GM06990 (cell line): Measurements from ENCODE around the gene SPATA31D1.

Experiments used
- DNase-seq: peaks from one replicate; pipeline ENCODE4 v3.0.0-alpha.2; 2011; ENCODE audit not compliant: insufficient read length; ENCODE audit errors: extremely low read depth
- H3K27me3 ChIP-seq: replicated peaks from 2 replicates; pipeline ENCODE4 v1.6.0; 2011; ENCODE audit warnings: low read length; ENCODE audit not compliant: control insufficient read depth, insufficient read depth
- H3K36me3 ChIP-seq: 2 replicates; pipeline ENCODE4 v1.5.1; 2011; ENCODE audit warnings: low read length; ENCODE audit not compliant: control insufficient read depth, insufficient read depth
- H3K4me3 ChIP-seq: replicated peaks from 2 replicates; pipeline ENCODE4 v1.5.1; 2011; ENCODE audit warnings: low read depth, mild to moderate bottlenecking, control low read depth, low read length
- TF ChIP-seq, protein P1 (sequence below): IDR thresholded peaks from 2 replicates; pipeline ENCODE4 v1.5.1; 2011; ENCODE audit warnings: low read length, control low read depth, mild to moderate bottlenecking, inconsistent platforms; ENCODE audit not compliant: insufficient read depth, poor library complexity, severe bottlenecking

SPATA31D1 gene

DNA sequence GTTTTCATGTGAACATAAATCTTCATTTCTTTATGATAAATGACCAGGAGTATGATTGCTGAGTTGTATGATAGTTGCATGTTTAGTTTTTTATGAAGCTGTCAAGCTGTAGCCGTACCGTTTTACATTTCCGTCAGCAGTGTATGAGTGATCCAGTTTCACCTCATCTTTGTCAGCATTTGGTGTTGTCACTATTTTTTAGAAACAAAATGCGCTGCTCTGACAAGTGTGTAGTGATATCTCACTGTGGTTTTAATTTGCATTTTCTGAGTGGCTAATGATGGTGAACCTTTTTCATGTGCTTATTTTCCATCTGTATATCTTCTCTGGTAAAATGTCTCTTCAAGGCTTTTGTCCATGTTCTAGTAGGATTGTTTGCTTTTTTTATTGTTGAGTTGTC, 6.7 kb upstream of the SPATA31D1 start:
- no peak overlapping the region for H3K4me3 ChIP-seq
- DNase-seq = no peak
- H3K36me3 ChIP-seq = no peaks in the 10 kb centered on the region
- H3K27me3 ChIP-seq = no peaks in the 10 kb centered on the region
- TF ChIP-seq, protein P1, sequence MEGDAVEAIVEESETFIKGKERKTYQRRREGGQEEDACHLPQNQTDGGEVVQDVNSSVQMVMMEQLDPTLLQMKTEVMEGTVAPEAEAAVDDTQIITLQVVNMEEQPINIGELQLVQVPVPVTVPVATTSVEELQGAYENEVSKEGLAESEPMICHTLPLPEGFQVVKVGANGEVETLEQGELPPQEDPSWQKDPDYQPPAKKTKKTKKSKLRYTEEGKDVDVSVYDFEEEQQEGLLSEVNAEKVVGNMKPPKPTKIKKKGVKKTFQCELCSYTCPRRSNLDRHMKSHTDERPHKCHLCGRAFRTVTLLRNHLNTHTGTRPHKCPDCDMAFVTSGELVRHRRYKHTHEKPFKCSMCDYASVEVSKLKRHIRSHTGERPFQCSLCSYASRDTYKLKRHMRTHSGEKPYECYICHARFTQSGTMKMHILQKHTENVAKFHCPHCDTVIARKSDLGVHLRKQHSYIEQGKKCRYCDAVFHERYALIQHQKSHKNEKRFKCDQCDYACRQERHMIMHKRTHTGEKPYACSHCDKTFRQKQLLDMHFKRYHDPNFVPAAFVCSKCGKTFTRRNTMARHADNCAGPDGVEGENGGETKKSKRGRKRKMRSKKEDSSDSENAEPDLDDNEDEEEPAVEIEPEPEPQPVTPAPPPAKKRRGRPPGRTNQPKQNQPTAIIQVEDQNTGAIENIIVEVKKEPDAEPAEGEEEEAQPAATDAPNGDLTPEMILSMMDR = no peak

DNA sequence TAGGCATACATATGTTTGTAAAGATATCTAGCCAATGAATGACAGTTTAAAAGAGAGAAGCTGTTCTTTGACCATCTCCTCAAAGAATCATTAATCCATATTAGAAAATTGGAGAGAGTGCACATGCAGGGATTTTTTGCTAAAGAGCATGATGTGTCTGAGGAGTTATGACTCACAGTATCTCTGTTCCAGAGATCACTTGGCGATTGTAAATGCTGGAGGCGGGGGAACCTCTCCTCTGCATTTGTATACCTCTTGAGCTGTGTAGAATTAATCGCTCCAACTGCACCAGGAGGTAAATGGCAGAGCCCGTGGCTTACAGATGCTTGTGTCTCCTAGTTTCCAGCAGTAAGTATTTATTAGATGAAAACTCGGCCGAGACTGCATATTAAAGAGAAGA, 3.6 kb upstream of the SPATA31D1 start:
- TF ChIP-seq, protein P1 = no peak
- Histone ChIP-seq H3K36me3 (no peaks in the 10 kb centered on the region), H3K27me3 (no peaks in the 10 kb centered on the region), H3K4me3 (no peak overlapping the region)
- no peak for DNase-seq

DNA sequence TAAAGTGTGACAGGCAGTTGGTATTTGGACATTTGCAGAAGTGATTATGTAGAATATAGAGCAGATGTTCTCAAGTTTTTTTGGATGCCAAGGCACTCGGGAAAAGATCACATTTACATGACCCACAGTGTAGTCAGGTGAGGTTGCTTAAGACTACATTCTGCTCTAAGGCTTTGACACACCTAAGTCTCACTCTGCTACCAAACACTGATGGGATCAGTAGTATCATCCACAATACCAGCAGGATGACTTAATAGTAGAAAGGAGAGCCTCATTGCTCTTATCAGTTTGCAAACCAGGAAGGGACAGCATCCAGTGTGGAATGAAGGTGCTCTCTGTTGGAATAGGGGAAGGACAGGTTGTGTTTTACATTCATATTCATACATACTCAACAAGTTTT, 2.5 kb upstream of the SPATA31D1 start:
- no peaks in the 10 kb centered on the region for H3K27me3 ChIP-seq
- no peak for DNase-seq
- TF ChIP-seq, protein P1 = no peak
- no peak overlapping the region for H3K4me3 ChIP-seq
- H3K36me3 ChIP-seq = no peaks in the 10 kb centered on the region

DNA sequence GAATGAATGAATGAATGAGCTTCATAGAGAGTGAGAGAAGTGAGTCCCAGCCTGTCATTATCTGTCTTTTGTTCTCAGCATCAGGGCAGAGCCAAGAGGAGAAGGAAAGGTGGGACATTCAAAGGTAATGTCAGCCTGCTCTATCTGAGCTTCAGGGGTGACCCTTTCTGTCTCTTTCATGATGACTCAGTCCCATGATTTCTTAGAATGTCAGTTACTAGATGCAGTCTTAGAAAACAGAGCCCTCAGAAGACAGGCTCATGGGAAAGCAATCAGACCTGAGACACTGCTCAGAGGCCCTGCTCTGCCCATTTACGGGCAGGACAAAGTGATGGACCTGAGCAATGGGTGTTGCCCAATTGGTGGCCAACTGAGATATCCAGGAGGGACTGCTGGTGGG, 1.1 kb downstream of the SPATA31D1 start:
- no peaks in the 10 kb centered on the region for H3K27me3 ChIP-seq
- TF ChIP-seq, protein P1 = no peak
- no peak overlapping the region for H3K4me3 ChIP-seq
- no peak for DNase-seq
- H3K36me3 ChIP-seq = no peaks in the 10 kb centered on the region

DNA sequence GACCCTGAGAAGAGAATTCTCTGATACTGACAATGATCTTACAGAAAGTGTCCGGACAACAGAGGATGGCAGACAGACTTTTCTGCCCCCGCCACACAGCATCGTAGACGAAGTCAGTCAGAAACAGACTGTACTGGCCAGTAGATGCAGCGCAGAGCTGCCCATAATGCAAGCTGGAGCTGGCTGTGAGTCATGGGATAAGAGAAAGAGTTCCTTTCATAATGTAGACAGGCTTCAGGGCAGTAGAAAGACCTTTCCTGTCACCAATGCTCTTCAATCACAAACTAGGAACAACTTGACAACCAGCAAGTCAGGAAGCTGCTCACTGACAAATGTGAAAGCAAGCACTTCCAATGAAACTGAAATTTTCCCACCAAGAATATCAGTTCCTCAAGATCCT, 5.1 kb downstream of the SPATA31D1 start:
- TF ChIP-seq, protein P1 = no peak
- Histone ChIP-seq H3K36me3 (no peaks in the 10 kb centered on the region), H3K27me3 (no peaks in the 10 kb centered on the region), H3K4me3 (no peak overlapping the region)
- DNase-seq = no peak

DNA sequence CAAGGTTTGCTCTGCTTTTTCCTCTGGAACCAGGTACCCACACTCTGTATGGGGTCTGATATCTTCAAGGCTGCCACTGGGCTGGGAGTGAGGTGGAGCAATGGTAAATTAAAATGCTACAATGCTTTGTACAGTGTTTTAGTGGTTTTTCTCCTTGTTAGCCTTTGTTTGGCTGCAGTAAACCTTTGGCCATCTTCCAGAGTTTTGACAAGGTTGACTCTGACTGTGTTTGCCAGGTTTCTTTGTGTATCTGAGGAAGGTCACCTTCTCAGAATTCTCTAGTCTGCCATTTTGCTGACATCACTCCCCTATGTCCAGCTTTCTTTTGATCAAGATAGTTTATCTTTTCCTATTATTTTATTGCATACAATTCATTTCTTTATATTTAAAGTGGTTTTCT, 11.2 kb downstream of the SPATA31D1 start:
- H3K36me3 ChIP-seq = no peaks in the 10 kb centered on the region
- DNase-seq = no peak
- TF ChIP-seq, protein P1 = no peak
- no peaks in the 10 kb centered on the region for H3K27me3 ChIP-seq
- H3K4me3 ChIP-seq = no peak overlapping the region
